Breast epithelium (tissue), 4 donors: ENCODE results near the gene VSNL1. TPM values are rescaled to one million over a fixed set of nuclear protein-coding genes. Genes with fewer than 3 reads are reported as not detected.

Experiments used
- DNase-seq, 2 donors: peaks; one replicate each; pipeline ENCODE4 v3.0.0-alpha.2; 2019; ENCODE audit warnings: low spot score in 2 of 2
- H3K27ac ChIP-seq, 2 donors: fragments of 200-600 bp; sonication (generic) in 1 of 2; one replicate each; pipeline ENCODE4 v1.5.1; 2016 to 2019; ENCODE audit warnings: mild to moderate bottlenecking in 1 of 2
- H3K27me3 ChIP-seq, 2 donors: fragments of 200-600 bp; sonication (generic) in 1 of 2; one replicate each; pipeline versions ENCODE4 v1.5.1 to v1.6.0; 2017 to 2019; ENCODE audit warnings: control low read depth in 1 of 2, mild to moderate bottlenecking in 1 of 2
- H3K36me3 ChIP-seq: fragments of 200-600 bp; one replicate; pipeline ENCODE4 v1.5.1; 2019
- H3K4me1 ChIP-seq, 2 donors: fragments of 200-600 bp; sonication (generic); one replicate each; pipeline ENCODE4 v1.5.1; 2016 to 2019; ENCODE audit warnings: control low read depth in 1 of 2
- H3K4me3 ChIP-seq, 3 donors: fragments of 200-600 bp; sonication (generic); 1 replicate in 2 of 3; 2 replicates in 1 of 3; pipeline ENCODE4 v1.5.1; 2016 to 2019; ENCODE audit warnings: mild to moderate bottlenecking in 3 of 3, moderate library complexity in 2 of 3
- H3K9me3 ChIP-seq, 2 donors: fragments of 200-600 bp; sonication (generic) in 1 of 2; one replicate each; pipeline ENCODE4 v1.5.1; 2016 to 2019; ENCODE audit warnings: control low read depth in 1 of 2
- POLR2A ChIP-seq: fragments of 450-650 bp; IDR thresholded peaks from one replicate; pipeline ENCODE4 v1.6.1; 2016; ENCODE audit warnings: antibody characterized with exemption, mild to moderate bottlenecking, moderate library complexity
- POLR2AphosphoS5 ChIP-seq, 3 donors: sonication (generic); formaldehyde crosslinking; IDR thresholded peaks; one replicate each; pipeline ENCODE4 v1.6.1; 2017; ENCODE audit warnings: antibody characterized with exemption in 3 of 3
- intact Hi-C: fragments of 100-400 bp; cut with DNase I; formaldehyde crosslinking; loops from one replicate; pipeline ENCODE4 v1.15.1; 2023; ENCODE audit warnings: low total_unique reads
- total RNA-seq, 3 donors: library from RNA; depleted of rRNA; stranded (reverse); fragments of >200 nt; gene quantifications; one replicate each; pipeline ENCODE4 v1.1.0, GENCODE V29; 2016
- TF ChIP-seq, protein P1 (sequence below), 3 donors: fragments of 450-650 bp; IDR thresholded peaks; one replicate each; pipeline ENCODE4 v1.5.1; 2016 to 2017; ENCODE audit warnings: antibody characterized with exemption in 3 of 3, mild to moderate bottlenecking in 3 of 3, moderate library complexity in 3 of 3

The VSNL1 gene
- total RNA-seq, 3 donors from 2014 or later: 0.80 to 6.9 (median 2.6) TPM

GRCh38 chr2:17543131-17543660, 2.7 kb downstream of the VSNL1 start:
- H3K4me1 ChIP-seq: no peaks in the 10 kb centered on the region
- peak overlapping the region in 2 of 3 donors; percentile 1 to 23 for H3K4me3 ChIP-seq
- no peaks in the 10 kb centered on the region for H3K36me3 ChIP-seq
- DNase-seq: no peak
- intact Hi-C loops: no loop called here
- no peaks in the 10 kb centered on the region for H3K9me3 ChIP-seq
- H3K27ac ChIP-seq: peak overlapping the region in 1 of 2 donors; percentile 6
- TF ChIP-seq POLR2AphosphoS5 (IDR thresholded peaks at IDR 0.05): no peak
- TF ChIP-seq, protein P1, sequence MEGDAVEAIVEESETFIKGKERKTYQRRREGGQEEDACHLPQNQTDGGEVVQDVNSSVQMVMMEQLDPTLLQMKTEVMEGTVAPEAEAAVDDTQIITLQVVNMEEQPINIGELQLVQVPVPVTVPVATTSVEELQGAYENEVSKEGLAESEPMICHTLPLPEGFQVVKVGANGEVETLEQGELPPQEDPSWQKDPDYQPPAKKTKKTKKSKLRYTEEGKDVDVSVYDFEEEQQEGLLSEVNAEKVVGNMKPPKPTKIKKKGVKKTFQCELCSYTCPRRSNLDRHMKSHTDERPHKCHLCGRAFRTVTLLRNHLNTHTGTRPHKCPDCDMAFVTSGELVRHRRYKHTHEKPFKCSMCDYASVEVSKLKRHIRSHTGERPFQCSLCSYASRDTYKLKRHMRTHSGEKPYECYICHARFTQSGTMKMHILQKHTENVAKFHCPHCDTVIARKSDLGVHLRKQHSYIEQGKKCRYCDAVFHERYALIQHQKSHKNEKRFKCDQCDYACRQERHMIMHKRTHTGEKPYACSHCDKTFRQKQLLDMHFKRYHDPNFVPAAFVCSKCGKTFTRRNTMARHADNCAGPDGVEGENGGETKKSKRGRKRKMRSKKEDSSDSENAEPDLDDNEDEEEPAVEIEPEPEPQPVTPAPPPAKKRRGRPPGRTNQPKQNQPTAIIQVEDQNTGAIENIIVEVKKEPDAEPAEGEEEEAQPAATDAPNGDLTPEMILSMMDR (IDR thresholded peaks at IDR 0.05): no peak
- peaks cover 0 to 7% of the 10 kb centered on the region in 2 donors for H3K27me3 ChIP-seq

DNA sequence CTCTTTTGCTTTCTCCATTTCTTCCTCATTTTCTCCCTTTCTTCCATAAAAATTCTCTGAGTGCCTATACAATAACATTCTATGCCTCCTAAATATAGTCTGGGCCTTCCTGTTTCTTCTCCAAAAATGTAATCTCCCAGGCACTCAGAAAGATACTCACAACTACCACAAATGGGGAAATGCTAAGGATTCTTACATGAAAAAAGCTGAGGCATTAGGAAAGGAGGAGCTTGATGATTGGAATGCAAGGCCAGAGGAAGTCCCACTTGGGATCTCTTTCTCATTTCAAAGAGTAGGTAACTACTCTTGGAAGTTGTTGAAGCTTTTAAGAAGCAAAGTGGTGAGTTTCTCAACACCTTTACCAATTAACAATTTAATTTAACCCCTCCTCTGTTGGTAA, 3.4 kb downstream of the VSNL1 start:
- Histone ChIP-seq H3K27me3 (peaks cover 0 to 7% of the 10 kb centered on the region in 2 donors), H3K36me3 (no peaks in the 10 kb centered on the region), H3K4me3 (peak overlapping the region in 1 of 3 donors; percentile 1), H3K9me3 (no peaks in the 10 kb centered on the region), H3K4me1 (no peaks in the 10 kb centered on the region), H3K27ac (peak overlapping the region in 1 of 2 donors; percentile 27)
- intact Hi-C loops: no loop called here
- DNase-seq: no peak
- TF ChIP-seq, protein P1 (IDR thresholded peaks at IDR 0.05): no peak
- TF ChIP-seq POLR2A (no peak), POLR2AphosphoS5 (IDR thresholded peaks at IDR 0.05) (no peak)

DNA sequence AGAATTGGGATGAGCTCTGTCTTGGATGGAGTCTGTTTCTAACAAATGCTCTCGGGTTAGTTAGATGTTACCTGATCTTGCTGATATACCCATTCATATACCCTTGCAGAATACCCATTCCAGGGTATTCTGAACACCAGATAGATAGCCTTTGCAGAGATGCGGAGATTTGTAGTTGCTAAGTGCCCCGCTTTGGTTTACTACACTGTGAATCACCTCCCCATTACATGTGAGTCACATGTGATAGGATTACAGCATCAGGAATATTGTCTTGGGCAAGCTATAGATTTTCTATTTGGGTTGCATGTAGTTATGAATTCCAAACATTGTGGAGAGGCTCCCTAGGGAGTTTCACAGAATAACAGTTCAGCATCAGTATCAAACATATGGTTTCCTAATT, 3.8 kb downstream of the VSNL1 start:
- TF ChIP-seq POLR2AphosphoS5 (IDR thresholded peaks at IDR 0.05) (no peak), POLR2A (no peak)
- TF ChIP-seq, protein P1 (IDR thresholded peaks at IDR 0.05): no peak
- intact Hi-C loops: no loop called here
- Histone ChIP-seq H3K27me3 (peaks cover 0 to 7% of the 10 kb centered on the region in 2 donors), H3K27ac (peak overlapping the region in 1 of 2 donors; percentile 27), H3K36me3 (no peaks in the 10 kb centered on the region), H3K4me1 (no peaks in the 10 kb centered on the region), H3K9me3 (no peaks in the 10 kb centered on the region), H3K4me3 (no peak overlapping the region)
- DNase-seq: no peak

DNA sequence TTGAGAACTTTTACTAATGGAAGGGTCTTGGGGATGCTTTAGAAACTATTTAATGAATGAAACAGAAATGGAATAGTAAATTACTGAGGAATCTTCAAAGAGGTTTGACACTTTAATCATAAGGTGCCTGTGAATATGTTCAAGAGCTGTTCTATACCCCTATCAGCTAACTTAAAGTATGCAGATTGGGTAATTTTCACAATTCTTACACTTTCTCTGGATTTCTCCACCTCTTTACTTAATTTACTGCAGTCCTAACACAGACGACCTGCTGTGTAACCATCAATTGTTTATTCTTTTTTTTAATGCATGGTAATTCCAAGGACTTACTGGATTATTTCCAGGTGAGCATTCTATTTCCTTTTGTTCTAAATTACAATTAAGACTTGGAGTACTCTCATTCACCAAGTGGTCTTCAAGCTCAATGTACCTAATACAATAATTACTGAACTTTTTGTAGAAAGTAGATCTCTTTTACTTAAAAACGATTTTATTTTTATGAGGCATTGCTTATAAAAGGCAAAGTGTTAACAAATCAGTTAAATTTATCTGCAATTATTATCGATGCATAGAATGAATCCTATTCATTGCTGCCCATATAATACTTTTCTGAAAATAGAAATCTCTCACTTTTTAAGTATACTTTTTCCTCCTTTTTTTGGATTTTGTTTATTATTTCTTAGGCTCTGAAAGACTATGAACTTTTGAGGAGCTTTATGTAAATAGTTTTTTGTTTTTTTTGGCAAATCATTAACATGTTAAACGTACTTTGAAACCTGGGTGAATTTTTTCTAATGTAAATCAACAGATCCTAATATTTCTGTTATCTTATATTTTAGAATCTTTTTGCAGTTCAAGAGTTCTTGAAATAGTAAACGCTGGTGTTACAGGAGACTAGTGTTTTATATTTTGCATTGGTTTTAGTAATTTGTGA, 5.5 kb downstream of the VSNL1 start:
- H3K27ac ChIP-seq: no peak overlapping the region
- TF ChIP-seq, protein P1 (IDR thresholded peaks at IDR 0.05): no peak
- no peak for TF ChIP-seq POLR2AphosphoS5 (IDR thresholded peaks at IDR 0.05)
- no peak for TF ChIP-seq POLR2A
- no peak for DNase-seq
- no peaks in the 10 kb centered on the region for H3K9me3 ChIP-seq
- no peaks in the 10 kb centered on the region for H3K4me1 ChIP-seq
- no peak overlapping the region for H3K4me3 ChIP-seq
- H3K27me3 ChIP-seq: peaks cover 0 to 4% of the 10 kb centered on the region in 2 donors
- H3K36me3 ChIP-seq: no peaks in the 10 kb centered on the region
- intact Hi-C loops: no loop called here

- Histone ChIP-seq H3K4me1 (no peaks in the 10 kb centered on the region), H3K27ac (no peak overlapping the region), H3K27me3 (peaks cover 0 to 3% of the 10 kb centered on the region in 2 donors), H3K36me3 (no peaks in the 10 kb centered on the region), H3K4me3 (no peak overlapping the region), H3K9me3 (no peaks in the 10 kb centered on the region)
- intact Hi-C loops: no loop called here
- no peak for DNase-seq
- TF ChIP-seq, protein P1 (IDR thresholded peaks at IDR 0.05): no peak
- TF ChIP-seq POLR2A: no peak
- no peak for TF ChIP-seq POLR2AphosphoS5 (IDR thresholded peaks at IDR 0.05)
Observed at GRCh38 chr2:17547237-17547636, 6.7 kb downstream of the VSNL1 start.
